ENCODE measurements around the gene ARL15. TPM values are rescaled to one million over a fixed set of nuclear protein-coding genes. Genes with fewer than 3 reads are reported as not detected.
A peak's percentile ranks its signal among the peaks of the same experiment; 100 is the strongest.

The ARL15 gene
- total RNA-seq, 1 donor from 2014 or later, result 20.5 TPM

GRCh38 chr5:54317511-54318260 lies 7.3 kb upstream of the ARL15 start:
- ATAC-seq (no peak), DNase-seq (no peak)
- intact Hi-C loops (cut with micrococcal nuclease), result no loop called here

- ATAC-seq, result no peak
- no peak for DNase-seq
- intact Hi-C loops (cut with micrococcal nuclease), result no loop called here
These were observed 5.6 kb upstream of the ARL15 start for GRCh38 chr5:54315736-54316528.

GRCh38 chr5:54313311-54314270 lies 3.2 kb upstream of the ARL15 start:
- intact Hi-C loops (cut with micrococcal nuclease), result no loop called here
- ATAC-seq (no peak), DNase-seq (no peak)

GRCh38 chr5:54312499-54312898 lies 2.1 kb upstream of the ARL15 start:
- DNase-seq (no peak), ATAC-seq (no peak)
- intact Hi-C loops (cut with micrococcal nuclease), result no loop called here

- ATAC-seq (peak; percentile 12), DNase-seq (no peak)
- intact Hi-C loops (cut with micrococcal nuclease), result no loop called here
These were observed 854 bp upstream of the ARL15 start for GRCh38 chr5:54311176-54311677.

GRCh38 chr5:54309691-54310432 lies 511 bp downstream of the ARL15 start:
- intact Hi-C loops (cut with micrococcal nuclease), result no loop called here
- peak; percentile 47 for ATAC-seq

GRCh38 chr5:54309276-54309675 lies 1.1 kb downstream of the ARL15 start:
- intact Hi-C loops (cut with micrococcal nuclease), result no loop called here
- DNase-seq, result no peak
- no peak for ATAC-seq

More at GRCh38 chr5:54309691-54310432, 511 bp downstream of the ARL15 start:
- DNase-seq, result peak; percentile 57

- intact Hi-C loops (cut with micrococcal nuclease), result no loop called here
- no peak for ATAC-seq
- DNase-seq, result no peak
These were observed 2.8 kb downstream of the ARL15 start for GRCh38 chr5:54307583-54307982.

GRCh38 chr5:54306893-54307292 lies 3.5 kb downstream of the ARL15 start:
- ATAC-seq (no peak), DNase-seq (no peak)
- intact Hi-C loops (cut with micrococcal nuclease), result no loop called here

- DNase-seq, result no peak
- intact Hi-C loops (cut with micrococcal nuclease), result no loop called here
- ATAC-seq, result no peak
These were observed 4.6 kb downstream of the ARL15 start for GRCh38 chr5:54305737-54306136.

GRCh38 chr5:54304040-54304439 lies 6.3 kb downstream of the ARL15 start:
- DNase-seq, result no peak
- ATAC-seq, result no peak
- intact Hi-C loops (cut with micrococcal nuclease), result no loop called here

- DNase-seq, result no peak
- intact Hi-C loops (cut with micrococcal nuclease), result no loop called here
- ATAC-seq, result peak; percentile 55
These were observed 8.1 kb downstream of the ARL15 start for GRCh38 chr5:54302267-54302687.

GRCh38 chr5:54301849-54302248 lies 8.5 kb downstream of the ARL15 start:
- no peak for DNase-seq
- intact Hi-C loops (cut with micrococcal nuclease), result no loop called here
- peak; percentile 6 for ATAC-seq

GRCh38 chr5:54301220-54301619 lies 9.2 kb downstream of the ARL15 start:
- DNase-seq (no peak), ATAC-seq (no peak)
- intact Hi-C loops (cut with micrococcal nuclease), result no loop called here

GRCh38 chr5:54298947-54299346 lies 11.4 kb downstream of the ARL15 start:
- intact Hi-C loops (cut with micrococcal nuclease), result no loop called here
- no peak for DNase-seq
- ATAC-seq, result no peak

GRCh38 chr5:54296386-54296785 lies 14.0 kb downstream of the ARL15 start:
- ATAC-seq (peak; percentile 79), DNase-seq (peak; percentile 43)
- intact Hi-C loops (cut with micrococcal nuclease), result no loop called here

- DNase-seq (peak; percentile 48), ATAC-seq (peak; percentile 96)
- intact Hi-C loops (cut with micrococcal nuclease), result no loop called here
These were observed 14.6 kb downstream of the ARL15 start for GRCh38 chr5:54295651-54296276.

GRCh38 chr5:54294097-54294667 lies 16.2 kb downstream of the ARL15 start:
- intact Hi-C loops (cut with micrococcal nuclease), result no loop called here
- DNase-seq (no peak), ATAC-seq (no peak)
